T-helper 1 cell treated with Interleukin-12 subunit alpha and Interleukin-12 subunit beta and Interleukin-4 antibody, amounts not matched to agents 30 μg/mL and 1 μg/mL, for 36 hours (primary cell): ENCODE measurements around the gene CCDC85C.

Experiments
- H3K27ac Mint-ChIP-seq: one replicate; pipeline ENCODE4 v1.8.0; 2021; ENCODE audit warnings: mild to moderate bottlenecking, mixed read lengths
- H3K27me3 Mint-ChIP-seq: one replicate; pipeline ENCODE4 v1.8.0; 2021; ENCODE audit warnings: low read depth, mixed read lengths
- H3K36me3 Mint-ChIP-seq: one replicate; pipeline ENCODE4 v1.8.0; 2021; ENCODE audit warnings: low read depth, mixed read lengths
- H3K4me1 Mint-ChIP-seq: one replicate; pipeline ENCODE4 v1.8.0; 2021; ENCODE audit warnings: low read depth, mixed read lengths
- H3K4me3 Mint-ChIP-seq: one replicate; pipeline ENCODE4 v1.8.0; 2021; ENCODE audit warnings: mild to moderate bottlenecking, moderate library complexity, mixed read lengths
- H3K9me3 Mint-ChIP-seq: one replicate; pipeline ENCODE4 v1.8.0; 2021; ENCODE audit warnings: mixed read lengths

CCDC85C gene

GRCh38 chr14:99513946-99514551, 90.0 kb downstream of the CCDC85C start:
- Mint-ChIP-seq H3K9me3 (no peaks in the 10 kb centered on the region), H3K36me3 (peaks cover 6% of the 10 kb centered on the region), H3K4me3 (no peak overlapping the region), H3K27me3 (no peaks in the 10 kb centered on the region), H3K4me1 (no peaks in the 10 kb centered on the region), H3K27ac (no peak overlapping the region)

- H3K27ac Mint-ChIP-seq, result no peak overlapping the region
- H3K9me3 Mint-ChIP-seq, result no peaks in the 10 kb centered on the region
- no peak overlapping the region for H3K4me3 Mint-ChIP-seq
- peaks cover 9% of the 10 kb centered on the region for H3K36me3 Mint-ChIP-seq
- no peaks in the 10 kb centered on the region for H3K27me3 Mint-ChIP-seq
- H3K4me1 Mint-ChIP-seq, result no peaks in the 10 kb centered on the region
These were observed 90.8 kb downstream of the CCDC85C start for GRCh38 chr14:99513183-99513694.

GRCh38 chr14:99512571-99513182, 91.3 kb downstream of the CCDC85C start:
- Mint-ChIP-seq H3K36me3 (peaks cover 10% of the 10 kb centered on the region), H3K27ac (no peak overlapping the region), H3K4me3 (no peak overlapping the region), H3K9me3 (no peaks in the 10 kb centered on the region), H3K4me1 (no peaks in the 10 kb centered on the region), H3K27me3 (no peaks in the 10 kb centered on the region)

- Mint-ChIP-seq H3K27ac (no peak overlapping the region), H3K9me3 (no peaks in the 10 kb centered on the region), H3K27me3 (no peaks in the 10 kb centered on the region), H3K4me3 (no peak overlapping the region), H3K36me3 (peaks cover 14% of the 10 kb centered on the region), H3K4me1 (no peaks in the 10 kb centered on the region)
These were observed 91.9 kb downstream of the CCDC85C start for GRCh38 chr14:99512110-99512449.

- Mint-ChIP-seq H3K4me3 (no peak overlapping the region), H3K27me3 (no peaks in the 10 kb centered on the region), H3K4me1 (no peaks in the 10 kb centered on the region), H3K36me3 (peaks cover 18% of the 10 kb centered on the region), H3K9me3 (no peaks in the 10 kb centered on the region), H3K27ac (no peak overlapping the region)
These were observed 92.4 kb downstream of the CCDC85C start for GRCh38 chr14:99511421-99512109.

GRCh38 chr14:99510556-99511139, 93.4 kb downstream of the CCDC85C start:
- Mint-ChIP-seq H3K36me3 (peaks cover 26% of the 10 kb centered on the region), H3K9me3 (no peaks in the 10 kb centered on the region), H3K27me3 (no peaks in the 10 kb centered on the region), H3K4me3 (no peak overlapping the region), H3K27ac (no peak overlapping the region), H3K4me1 (no peaks in the 10 kb centered on the region)

- peaks cover 30% of the 10 kb centered on the region for H3K36me3 Mint-ChIP-seq
- H3K27ac Mint-ChIP-seq, result no peak overlapping the region
- no peaks in the 10 kb centered on the region for H3K9me3 Mint-ChIP-seq
- no peak overlapping the region for H3K4me3 Mint-ChIP-seq
- H3K4me1 Mint-ChIP-seq, result no peaks in the 10 kb centered on the region
- no peaks in the 10 kb centered on the region for H3K27me3 Mint-ChIP-seq
These were observed 94.0 kb downstream of the CCDC85C start for GRCh38 chr14:99509871-99510555.

- Mint-ChIP-seq H3K4me3 (no peak overlapping the region), H3K4me1 (no peaks in the 10 kb centered on the region), H3K27ac (no peak overlapping the region), H3K9me3 (no peaks in the 10 kb centered on the region), H3K27me3 (no peaks in the 10 kb centered on the region), H3K36me3 (peaks cover 37% of the 10 kb centered on the region)
These were observed 94.9 kb downstream of the CCDC85C start for GRCh38 chr14:99508896-99509629.

- Mint-ChIP-seq H3K27ac (no peak overlapping the region), H3K4me1 (no peaks in the 10 kb centered on the region), H3K27me3 (no peaks in the 10 kb centered on the region), H3K4me3 (no peak overlapping the region), H3K9me3 (no peaks in the 10 kb centered on the region), H3K36me3 (peaks cover 43% of the 10 kb centered on the region)
These were observed 96.0 kb downstream of the CCDC85C start for GRCh38 chr14:99507860-99508640.

- Mint-ChIP-seq H3K27ac (no peak overlapping the region), H3K4me3 (no peak overlapping the region), H3K4me1 (no peaks in the 10 kb centered on the region), H3K27me3 (no peaks in the 10 kb centered on the region), H3K9me3 (no peaks in the 10 kb centered on the region), H3K36me3 (peaks cover 55% of the 10 kb centered on the region)
These were observed 97.7 kb downstream of the CCDC85C start for GRCh38 chr14:99506276-99506675.

GRCh38 chr14:99505089-99505488, 98.9 kb downstream of the CCDC85C start:
- Mint-ChIP-seq H3K4me1 (no peaks in the 10 kb centered on the region), H3K9me3 (no peaks in the 10 kb centered on the region), H3K4me3 (no peak overlapping the region), H3K36me3 (peaks cover 60% of the 10 kb centered on the region), H3K27ac (no peak overlapping the region), H3K27me3 (no peaks in the 10 kb centered on the region)

- H3K4me3 Mint-ChIP-seq, result no peak overlapping the region
These were observed 100.1 kb downstream of the CCDC85C start for GRCh38 chr14:99503848-99504453.

GRCh38 chr14:99502989-99503421, 101.0 kb downstream of the CCDC85C start:
- H3K9me3 Mint-ChIP-seq, result no peaks in the 10 kb centered on the region
- H3K4me1 Mint-ChIP-seq, result no peaks in the 10 kb centered on the region
- H3K27ac Mint-ChIP-seq, result no peak overlapping the region
- H3K4me3 Mint-ChIP-seq, result no peak overlapping the region
- H3K27me3 Mint-ChIP-seq, result no peaks in the 10 kb centered on the region
- H3K36me3 Mint-ChIP-seq, result peaks cover 55% of the 10 kb centered on the region

More at GRCh38 chr14:99503848-99504453, 100.1 kb downstream of the CCDC85C start:
- Mint-ChIP-seq H3K4me1 (no peaks in the 10 kb centered on the region), H3K27ac (no peak overlapping the region), H3K9me3 (no peaks in the 10 kb centered on the region), H3K27me3 (no peaks in the 10 kb centered on the region), H3K36me3 (peaks cover 58% of the 10 kb centered on the region)
